Sigmoid colon (tissue), 4 donors: ENCODE data around the gene UTS2.

Experiments used
- CTCF ChIP-seq, 4 experiments: fragments of 450-650 bp in 3 of 4; fragments of 200-600 bp in 1 of 4; IDR thresholded peaks; one replicate each; pipeline ENCODE4 v1.5.1; 2016 to 2019; ENCODE audit warnings: antibody characterized with exemption in 4 of 4, mild to moderate bottlenecking in 3 of 4, moderate library complexity in 2 of 4
- POLR2A ChIP-seq, 2 donors: fragments of 450-650 bp; IDR thresholded peaks; one replicate each; pipeline ENCODE4 v1.6.1; 2016; ENCODE audit warnings: antibody characterized with exemption in 2 of 2, mild to moderate bottlenecking in 2 of 2, moderate library complexity in 2 of 2
- POLR2AphosphoS5 ChIP-seq, 4 donors: sonication (generic); formaldehyde crosslinking; IDR thresholded peaks; one replicate each; pipeline ENCODE4 v1.6.1; 2017; ENCODE audit warnings: antibody characterized with exemption in 4 of 4

- TF ChIP-seq POLR2AphosphoS5 (IDR thresholded peaks at IDR 0.05) (no peak), CTCF (IDR thresholded peaks at IDR 0.05) (no peak), POLR2A (IDR thresholded peaks at IDR 0.05) (no peak)
Measured at GRCh38 chr1:7898962-7899361, 46.1 kb upstream of the UTS2 start.
